GM23338 (cell line): Measurements from ENCODE around the gene CABP2. TPM values are rescaled to one million over a fixed set of nuclear protein-coding genes. Genes with fewer than 3 reads are reported as not detected.

Source experiments
- CREB1 ChIP-seq: fragments of 250-450 bp; sonication (Bioruptor Pico); IDR thresholded peaks from 2 replicates; pipeline ENCODE4 v1.5.0; 2020; ENCODE audit warnings: low read depth, mild to moderate bottlenecking, moderate library complexity
- JUNB ChIP-seq: IDR thresholded peaks from one replicate; pipeline ENCODE4 v1.6.1; 2016; ENCODE audit warnings: antibody characterized with exemption; ENCODE audit not compliant: unreplicated experiment
- REST ChIP-seq: IDR thresholded peaks from one replicate; pipeline ENCODE4 v1.6.1; 2018; ENCODE audit warnings: antibody characterized with exemption; ENCODE audit not compliant: unreplicated experiment
- ZNF114 ChIP-seq: fragments of 250-450 bp; sonication (Bioruptor Pico); IDR thresholded peaks from 2 replicates; pipeline ENCODE4 v1.5.0; 2020; ENCODE audit warnings: mild to moderate bottlenecking, moderate library complexity
- polyA plus RNA-seq: library from polyadenylated mRNA; unstranded; fragments of >200 nt; fragmentation: Nextera tagmentation; extraction: Ambion mirVana; gene quantifications from 2 replicates; pipeline ENCODE4 v1.2.1, GENCODE V29; 2016
- total RNA-seq: library from RNA; depleted of rRNA; stranded (reverse); fragments of >200 nt; shearing (Covaris generic); gene quantifications from 2 replicates; pipeline ENCODE4 v1.2.3, GENCODE V29; 2014
- TF ChIP-seq, protein P1 (sequence below): fragments of 250-450 bp; sonication (Bioruptor Pico); IDR thresholded peaks from 2 replicates; pipeline ENCODE4 v1.5.0; 2020; ENCODE audit warnings: mild to moderate bottlenecking, moderate library complexity
- TF ChIP-seq, protein P2 (sequence below): IDR thresholded peaks from 2 replicates; pipeline ENCODE4 v1.6.1; 2016; ENCODE audit warnings: antibody characterized with exemption

CABP2 gene
- total and polyA plus RNA-seq, 2 experiments from 2014 or later: not detected

- TF ChIP-seq, protein P1, sequence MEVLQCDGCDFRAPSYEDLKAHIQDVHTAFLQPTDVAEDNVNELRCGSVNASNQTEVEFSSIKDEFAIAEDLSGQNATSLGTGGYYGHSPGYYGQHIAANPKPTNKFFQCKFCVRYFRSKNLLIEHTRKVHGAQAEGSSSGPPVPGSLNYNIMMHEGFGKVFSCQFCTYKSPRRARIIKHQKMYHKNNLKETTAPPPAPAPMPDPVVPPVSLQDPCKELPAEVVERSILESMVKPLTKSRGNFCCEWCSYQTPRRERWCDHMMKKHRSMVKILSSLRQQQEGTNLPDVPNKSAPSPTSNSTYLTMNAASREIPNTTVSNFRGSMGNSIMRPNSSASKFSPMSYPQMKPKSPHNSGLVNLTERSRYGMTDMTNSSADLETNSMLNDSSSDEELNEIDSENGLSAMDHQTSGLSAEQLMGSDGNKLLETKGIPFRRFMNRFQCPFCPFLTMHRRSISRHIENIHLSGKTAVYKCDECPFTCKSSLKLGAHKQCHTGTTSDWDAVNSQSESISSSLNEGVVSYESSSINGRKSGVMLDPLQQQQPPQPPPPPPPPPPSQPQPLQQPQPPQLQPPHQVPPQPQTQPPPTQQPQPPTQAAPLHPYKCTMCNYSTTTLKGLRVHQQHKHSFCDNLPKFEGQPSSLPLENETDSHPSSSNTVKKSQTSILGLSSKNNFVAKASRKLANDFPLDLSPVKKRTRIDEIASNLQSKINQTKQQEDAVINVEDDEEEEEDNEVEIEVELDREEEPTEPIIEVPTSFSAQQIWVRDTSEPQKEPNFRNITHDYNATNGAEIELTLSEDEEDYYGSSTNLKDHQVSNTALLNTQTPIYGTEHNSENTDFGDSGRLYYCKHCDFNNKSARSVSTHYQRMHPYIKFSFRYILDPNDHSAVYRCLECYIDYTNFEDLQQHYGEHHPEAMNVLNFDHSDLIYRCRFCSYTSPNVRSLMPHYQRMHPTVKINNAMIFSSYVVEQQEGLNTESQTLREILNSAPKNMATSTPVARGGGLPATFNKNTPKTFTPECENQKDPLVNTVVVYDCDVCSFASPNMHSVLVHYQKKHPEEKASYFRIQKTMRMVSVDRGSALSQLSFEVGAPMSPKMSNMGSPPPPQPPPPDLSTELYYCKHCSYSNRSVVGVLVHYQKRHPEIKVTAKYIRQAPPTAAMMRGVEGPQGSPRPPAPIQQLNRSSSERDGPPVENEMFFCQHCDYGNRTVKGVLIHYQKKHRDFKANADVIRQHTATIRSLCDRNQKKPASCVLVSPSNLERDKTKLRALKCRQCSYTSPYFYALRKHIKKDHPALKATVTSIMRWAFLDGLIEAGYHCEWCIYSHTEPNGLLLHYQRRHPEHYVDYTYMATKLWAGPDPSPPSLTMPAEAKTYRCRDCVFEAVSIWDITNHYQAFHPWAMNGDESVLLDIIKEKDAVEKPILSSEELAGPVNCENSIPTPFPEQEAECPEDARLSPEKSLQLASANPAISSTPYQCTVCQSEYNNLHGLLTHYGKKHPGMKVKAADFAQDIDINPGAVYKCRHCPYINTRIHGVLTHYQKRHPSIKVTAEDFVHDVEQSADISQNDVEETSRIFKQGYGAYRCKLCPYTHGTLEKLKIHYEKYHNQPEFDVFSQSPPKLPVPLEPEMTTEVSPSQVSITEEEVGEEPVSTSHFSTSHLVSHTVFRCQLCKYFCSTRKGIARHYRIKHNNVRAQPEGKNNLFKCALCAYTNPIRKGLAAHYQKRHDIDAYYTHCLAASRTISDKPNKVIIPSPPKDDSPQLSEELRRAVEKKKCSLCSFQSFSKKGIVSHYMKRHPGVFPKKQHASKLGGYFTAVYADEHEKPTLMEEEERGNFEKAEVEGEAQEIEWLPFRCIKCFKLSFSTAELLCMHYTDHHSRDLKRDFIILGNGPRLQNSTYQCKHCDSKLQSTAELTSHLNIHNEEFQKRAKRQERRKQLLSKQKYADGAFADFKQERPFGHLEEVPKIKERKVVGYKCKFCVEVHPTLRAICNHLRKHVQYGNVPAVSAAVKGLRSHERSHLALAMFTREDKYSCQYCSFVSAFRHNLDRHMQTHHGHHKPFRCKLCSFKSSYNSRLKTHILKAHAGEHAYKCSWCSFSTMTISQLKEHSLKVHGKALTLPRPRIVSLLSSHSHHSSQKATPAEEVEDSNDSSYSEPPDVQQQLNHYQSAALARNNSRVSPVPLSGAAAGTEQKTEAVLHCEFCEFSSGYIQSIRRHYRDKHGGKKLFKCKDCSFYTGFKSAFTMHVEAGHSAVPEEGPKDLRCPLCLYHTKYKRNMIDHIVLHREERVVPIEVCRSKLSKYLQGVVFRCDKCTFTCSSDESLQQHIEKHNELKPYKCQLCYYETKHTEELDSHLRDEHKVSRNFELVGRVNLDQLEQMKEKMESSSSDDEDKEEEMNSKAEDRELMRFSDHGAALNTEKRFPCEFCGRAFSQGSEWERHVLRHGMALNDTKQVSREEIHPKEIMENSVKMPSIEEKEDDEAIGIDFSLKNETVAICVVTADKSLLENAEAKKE (CRISPR knock-in tag): no peak
- TF ChIP-seq ZNF114 (CRISPR knock-in tag): no peak
- no peak for TF ChIP-seq JUNB
- TF ChIP-seq CREB1 (CRISPR knock-in tag): no peak
- no peak for TF ChIP-seq REST
- TF ChIP-seq, protein P2, sequence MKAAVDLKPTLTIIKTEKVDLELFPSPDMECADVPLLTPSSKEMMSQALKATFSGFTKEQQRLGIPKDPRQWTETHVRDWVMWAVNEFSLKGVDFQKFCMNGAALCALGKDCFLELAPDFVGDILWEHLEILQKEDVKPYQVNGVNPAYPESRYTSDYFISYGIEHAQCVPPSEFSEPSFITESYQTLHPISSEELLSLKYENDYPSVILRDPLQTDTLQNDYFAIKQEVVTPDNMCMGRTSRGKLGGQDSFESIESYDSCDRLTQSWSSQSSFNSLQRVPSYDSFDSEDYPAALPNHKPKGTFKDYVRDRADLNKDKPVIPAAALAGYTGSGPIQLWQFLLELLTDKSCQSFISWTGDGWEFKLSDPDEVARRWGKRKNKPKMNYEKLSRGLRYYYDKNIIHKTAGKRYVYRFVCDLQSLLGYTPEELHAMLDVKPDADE: no peak
Observed at GRCh38 chr11:67516806-67517205, 6.4 kb downstream of the CABP2 start (continued).
